HEK293 (cell line): ENCODE measurements around the gene PTPRN2.
A peak's percentile ranks its signal among the peaks of the same experiment; 100 is the strongest.

Source experiments
- CTCF ChIA-PET: fragments of 350-600 bp; formaldehyde crosslinking; extraction: SDS; loops from one replicate; lab custom pipeline; 2021; ENCODE audit warnings: antibody characterized with exemption; lab: Yijun Ruan, JAX
- POLR2A ChIA-PET: fragments of 300-600 bp; formaldehyde crosslinking; extraction: SDS; loops from one replicate; lab custom pipeline; 2020; ENCODE audit warnings: antibody characterized with exemption, inconsistent platforms; lab: Yijun Ruan, JAX
- H3K27ac ChIP-seq: fragments of 200-500 bp; sonication (Bioruptor generic); 2 replicates; pipeline ENCODE4 v1.5.1; 2014; ENCODE audit warnings: low read depth, low read length, control low read depth, inconsistent platforms; ENCODE audit errors: extremely low read depth
- H3K36me3 ChIP-seq, 2 experiments: fragments of 200-500 bp in 1 of 2; sonication (Bioruptor generic) in 1 of 2; 1 replicate in 1 of 2; 2 replicates in 1 of 2; pipeline ENCODE4 v1.5.1; 2014 to 2017; ENCODE audit warnings: inconsistent platforms in 2 of 2, low read length in 2 of 2; ENCODE audit not compliant: control insufficient read depth in 2 of 2, insufficient read depth in 1 of 2
- H3K4me1 ChIP-seq: fragments of 200-500 bp; sonication (Bioruptor generic); 2 replicates; pipeline ENCODE4 v1.5.1; 2014; ENCODE audit warnings: mild to moderate bottlenecking, low read length, inconsistent platforms; ENCODE audit not compliant: control insufficient read depth, insufficient read depth
- H3K4me3 ChIP-seq: 2 replicates; pipeline ENCODE4 v1.5.1; 2011; ENCODE audit warnings: low read depth, mild to moderate bottlenecking, control low read depth, low read length, moderate library complexity
- H3K9me3 ChIP-seq: fragments of 200-500 bp; sonication (Bioruptor generic); 2 replicates; pipeline ENCODE4 v1.5.1; 2014; ENCODE audit warnings: low read depth, low read length, inconsistent platforms; ENCODE audit not compliant: control insufficient read depth, insufficient read depth
- GLI4 ChIP-seq: fragments of 450-650 bp; formaldehyde crosslinking; IDR thresholded peaks from 2 replicates; pipeline ENCODE4 v1.5.1; 2016; ENCODE audit warnings: missing biosample characterization, missing genetic modification characterization
- KLF10 ChIP-seq: fragments of 450-650 bp; IDR thresholded peaks from 2 replicates; pipeline ENCODE4 v1.5.1; 2018; ENCODE audit warnings: missing biosample characterization, mild to moderate bottlenecking, missing genetic modification characterization
- KLF9 ChIP-seq: fragments of 450-650 bp; formaldehyde crosslinking; IDR thresholded peaks from 2 replicates; pipeline ENCODE4 v1.5.1; 2016; ENCODE audit warnings: missing biosample characterization, missing genetic modification characterization, low read depth
- MZF1 ChIP-seq: fragments of 450-650 bp; formaldehyde crosslinking; IDR thresholded peaks from 2 replicates; pipeline ENCODE4 v1.5.1; 2017; ENCODE audit warnings: missing biosample characterization, missing genetic modification characterization, borderline replicate concordance
- SCRT1 ChIP-seq: fragments of 450-650 bp; formaldehyde crosslinking; IDR thresholded peaks from 2 replicates; pipeline ENCODE4 v1.5.1; 2016; ENCODE audit warnings: missing biosample characterization, missing genetic modification characterization, borderline replicate concordance
- SCRT2 ChIP-seq: fragments of 450-650 bp; formaldehyde crosslinking; IDR thresholded peaks from 2 replicates; pipeline ENCODE4 v1.5.1; 2016; ENCODE audit warnings: missing biosample characterization, missing genetic modification characterization
- SETDB1 ChIP-seq: IDR thresholded peaks from one replicate; pipeline ENCODE4 v1.6.1; 2017; ENCODE audit warnings: mild to moderate bottlenecking, low read length, moderate library complexity, mixed read lengths; ENCODE audit not compliant: insufficient read length
- SP3 ChIP-seq: fragments of 450-650 bp; formaldehyde crosslinking; IDR thresholded peaks from 2 replicates; pipeline ENCODE4 v1.5.1; 2016; ENCODE audit warnings: missing biosample characterization, missing genetic modification characterization
- TRIM28 ChIP-seq: IDR thresholded peaks from 2 replicates; pipeline ENCODE4 v1.6.1; 2011; ENCODE audit warnings: low read length, control low read depth, borderline replicate concordance
- ZNF239 ChIP-seq: fragments of 450-650 bp; formaldehyde crosslinking; IDR thresholded peaks from 2 replicates; pipeline ENCODE4 v1.5.1; 2016; ENCODE audit warnings: missing biosample characterization, missing genetic modification characterization
- ZNF398 ChIP-seq: fragments of 450-650 bp; formaldehyde crosslinking; IDR thresholded peaks from 2 replicates; pipeline ENCODE4 v1.5.1; 2017; ENCODE audit warnings: missing biosample characterization, missing genetic modification characterization
- ZNF433 ChIP-seq: fragments of 450-650 bp; formaldehyde crosslinking; IDR thresholded peaks from 2 replicates; pipeline ENCODE4 v1.5.1; 2016; ENCODE audit warnings: missing biosample characterization, missing genetic modification characterization, low read depth
- ZNF514 ChIP-seq: fragments of 450-650 bp; formaldehyde crosslinking; IDR thresholded peaks from 2 replicates; pipeline ENCODE4 v1.5.1; 2016; ENCODE audit warnings: missing biosample characterization, missing genetic modification characterization
- ZNF544 ChIP-seq: fragments of 450-650 bp; formaldehyde crosslinking; IDR thresholded peaks from 2 replicates; pipeline ENCODE4 v1.5.0; 2017; ENCODE audit warnings: missing biosample characterization, missing genetic modification characterization
- TF ChIP-seq, protein P1 (sequence below): fragments of 450-650 bp; formaldehyde crosslinking; IDR thresholded peaks from 2 replicates; pipeline ENCODE4 v1.5.1; 2016; ENCODE audit warnings: missing biosample characterization, missing genetic modification characterization
- TF ChIP-seq, protein P2 (sequence below): fragments of 450-650 bp; formaldehyde crosslinking; IDR thresholded peaks from 2 replicates; pipeline ENCODE4 v1.5.1; 2016; ENCODE audit warnings: missing biosample characterization, missing genetic modification characterization, low read depth
- TF ChIP-seq, protein P3 (sequence below): fragments of 450-650 bp; formaldehyde crosslinking; IDR thresholded peaks from 2 replicates; pipeline ENCODE4 v1.5.1; 2016; ENCODE audit warnings: missing biosample characterization, missing genetic modification characterization

The PTPRN2 gene

GRCh38 chr7:158495216-158495615 is 92.4 kb downstream of the PTPRN2 start:
- H3K36me3 ChIP-seq, result no peaks in the 10 kb centered on the region
- no peak overlapping the region for H3K27ac ChIP-seq
- no peak overlapping the region for H3K4me3 ChIP-seq
- CTCF ChIA-PET, result interaction anchor here (0.8 kb wide), 1 partner anchor 631 kb away, joined by 3 read pairs; no protein-coding TSS in a partner anchor
- no peaks in the 10 kb centered on the region for H3K4me1 ChIP-seq
- no peaks in the 10 kb centered on the region for H3K9me3 ChIP-seq
- TF ChIP-seq, protein P1, sequence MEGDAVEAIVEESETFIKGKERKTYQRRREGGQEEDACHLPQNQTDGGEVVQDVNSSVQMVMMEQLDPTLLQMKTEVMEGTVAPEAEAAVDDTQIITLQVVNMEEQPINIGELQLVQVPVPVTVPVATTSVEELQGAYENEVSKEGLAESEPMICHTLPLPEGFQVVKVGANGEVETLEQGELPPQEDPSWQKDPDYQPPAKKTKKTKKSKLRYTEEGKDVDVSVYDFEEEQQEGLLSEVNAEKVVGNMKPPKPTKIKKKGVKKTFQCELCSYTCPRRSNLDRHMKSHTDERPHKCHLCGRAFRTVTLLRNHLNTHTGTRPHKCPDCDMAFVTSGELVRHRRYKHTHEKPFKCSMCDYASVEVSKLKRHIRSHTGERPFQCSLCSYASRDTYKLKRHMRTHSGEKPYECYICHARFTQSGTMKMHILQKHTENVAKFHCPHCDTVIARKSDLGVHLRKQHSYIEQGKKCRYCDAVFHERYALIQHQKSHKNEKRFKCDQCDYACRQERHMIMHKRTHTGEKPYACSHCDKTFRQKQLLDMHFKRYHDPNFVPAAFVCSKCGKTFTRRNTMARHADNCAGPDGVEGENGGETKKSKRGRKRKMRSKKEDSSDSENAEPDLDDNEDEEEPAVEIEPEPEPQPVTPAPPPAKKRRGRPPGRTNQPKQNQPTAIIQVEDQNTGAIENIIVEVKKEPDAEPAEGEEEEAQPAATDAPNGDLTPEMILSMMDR, result peak; percentile 6; the same call in 1 of the 2 replicates
- no peak for TF ChIP-seq SP3 (tag by site-specific recombination)
- POLR2A ChIA-PET, result no interaction called here

GRCh38 chr7:158494643-158495042 is 93.0 kb downstream of the PTPRN2 start:
- no peaks in the 10 kb centered on the region for H3K36me3 ChIP-seq
- H3K9me3 ChIP-seq, result no peaks in the 10 kb centered on the region

GRCh38 chr7:158494162-158494586 is 93.4 kb downstream of the PTPRN2 start:
- TF ChIP-seq SCRT1 (tag by site-specific recombination) (peak; percentile 85), ZNF398 (tag by site-specific recombination) (no peak), TRIM28 (no peak; the same call in 1 of the 2 replicates), SCRT2 (tag by site-specific recombination) (peak; percentile 95)
- Histone ChIP-seq H3K9me3 (no peaks in the 10 kb centered on the region), H3K4me1 (no peaks in the 10 kb centered on the region)

More at GRCh38 chr7:158494643-158495042, 93.0 kb downstream of the PTPRN2 start:
- CTCF ChIA-PET, result interaction anchor here (0.6 to 0.7 kb wide), 2 partner anchors 157 to 376 kb away, joined by 3 to 4 read pairs; no protein-coding TSS in a partner anchor
- Histone ChIP-seq H3K4me3 (no peak overlapping the region), H3K27ac (no peak overlapping the region), H3K4me1 (no peaks in the 10 kb centered on the region)
- POLR2A ChIA-PET, result no interaction called here
- TF ChIP-seq SCRT1 (tag by site-specific recombination) (no peak; the same call in 1 of the 2 replicates), GLI4 (tag by site-specific recombination) (no peak), SETDB1 (no peak), ZNF544 (tag by site-specific recombination) (no peak), SCRT2 (tag by site-specific recombination) (peak; percentile 56)

DNA sequence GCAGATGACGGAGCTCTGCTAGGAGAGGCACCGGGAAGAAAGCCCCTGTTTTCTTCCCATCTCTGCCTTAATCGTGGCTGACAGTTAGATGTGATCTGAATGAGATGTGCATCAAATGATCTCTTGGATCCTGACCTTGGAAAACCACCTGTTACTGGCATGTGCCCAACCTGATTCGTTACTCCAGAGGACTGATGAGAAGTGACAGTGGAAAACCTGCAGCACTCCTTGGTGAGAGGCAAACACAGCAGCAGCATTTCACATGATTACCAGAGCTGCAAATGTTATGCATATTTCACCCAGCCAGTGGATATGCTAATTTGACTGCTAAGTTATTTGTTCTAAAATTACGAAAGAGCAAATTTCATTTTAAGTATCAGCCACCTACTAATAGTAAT is 95.3 kb downstream of the PTPRN2 start:
- POLR2A ChIA-PET, result no interaction called here
- H3K27ac ChIP-seq, result no peak overlapping the region
- H3K4me3 ChIP-seq, result no peak overlapping the region
- H3K9me3 ChIP-seq, result no peaks in the 10 kb centered on the region
- CTCF ChIA-PET, result no interaction called here
- H3K36me3 ChIP-seq, result no peaks in the 10 kb centered on the region
- H3K4me1 ChIP-seq, result no peaks in the 10 kb centered on the region
- no peak for TF ChIP-seq ZNF239 (tag by site-specific recombination)
- TF ChIP-seq, protein P2, sequence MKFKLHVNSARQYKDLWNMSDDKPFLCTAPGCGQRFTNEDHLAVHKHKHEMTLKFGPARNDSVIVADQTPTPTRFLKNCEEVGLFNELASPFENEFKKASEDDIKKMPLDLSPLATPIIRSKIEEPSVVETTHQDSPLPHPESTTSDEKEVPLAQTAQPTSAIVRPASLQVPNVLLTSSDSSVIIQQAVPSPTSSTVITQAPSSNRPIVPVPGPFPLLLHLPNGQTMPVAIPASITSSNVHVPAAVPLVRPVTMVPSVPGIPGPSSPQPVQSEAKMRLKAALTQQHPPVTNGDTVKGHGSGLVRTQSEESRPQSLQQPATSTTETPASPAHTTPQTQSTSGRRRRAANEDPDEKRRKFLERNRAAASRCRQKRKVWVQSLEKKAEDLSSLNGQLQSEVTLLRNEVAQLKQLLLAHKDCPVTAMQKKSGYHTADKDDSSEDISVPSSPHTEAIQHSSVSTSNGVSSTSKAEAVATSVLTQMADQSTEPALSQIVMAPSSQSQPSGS (tag by site-specific recombination), result no peak
- TF ChIP-seq MZF1, result no peak
- TF ChIP-seq, protein P3, sequence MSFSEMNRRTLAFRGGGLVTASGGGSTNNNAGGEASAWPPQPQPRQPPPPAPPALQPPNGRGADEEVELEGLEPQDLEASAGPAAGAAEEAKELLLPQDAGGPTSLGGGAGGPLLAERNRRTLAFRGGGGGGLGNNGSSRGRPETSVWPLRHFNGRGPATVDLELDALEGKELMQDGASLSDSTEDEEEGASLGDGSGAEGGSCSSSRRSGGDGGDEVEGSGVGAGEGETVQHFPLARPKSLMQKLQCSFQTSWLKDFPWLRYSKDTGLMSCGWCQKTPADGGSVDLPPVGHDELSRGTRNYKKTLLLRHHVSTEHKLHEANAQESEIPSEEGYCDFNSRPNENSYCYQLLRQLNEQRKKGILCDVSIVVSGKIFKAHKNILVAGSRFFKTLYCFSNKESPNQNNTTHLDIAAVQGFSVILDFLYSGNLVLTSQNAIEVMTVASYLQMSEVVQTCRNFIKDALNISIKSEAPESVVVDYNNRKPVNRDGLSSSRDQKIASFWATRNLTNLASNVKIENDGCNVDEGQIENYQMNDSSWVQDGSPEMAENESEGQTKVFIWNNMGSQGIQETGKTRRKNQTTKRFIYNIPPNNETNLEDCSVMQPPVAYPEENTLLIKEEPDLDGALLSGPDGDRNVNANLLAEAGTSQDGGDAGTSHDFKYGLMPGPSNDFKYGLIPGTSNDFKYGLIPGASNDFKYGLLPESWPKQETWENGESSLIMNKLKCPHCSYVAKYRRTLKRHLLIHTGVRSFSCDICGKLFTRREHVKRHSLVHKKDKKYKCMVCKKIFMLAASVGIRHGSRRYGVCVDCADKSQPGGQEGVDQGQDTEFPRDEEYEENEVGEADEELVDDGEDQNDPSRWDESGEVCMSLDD (tag by site-specific recombination), result no peak
- TF ChIP-seq ZNF398 (tag by site-specific recombination), result no peak
- TF ChIP-seq ZNF514, result no peak
- no peak for TF ChIP-seq KLF9 (tag by site-specific recombination)
- TF ChIP-seq ZNF433 (tag by site-specific recombination), result no peak
- no peak for TF ChIP-seq KLF10 (tag by site-specific recombination)

More at GRCh38 chr7:158494162-158494586, 93.4 kb downstream of the PTPRN2 start:
- no peaks in the 10 kb centered on the region for H3K36me3 ChIP-seq
- no peak overlapping the region for H3K4me3 ChIP-seq
- POLR2A ChIA-PET, result no interaction called here
- CTCF ChIA-PET, result interaction anchor here (0.6 to 0.7 kb wide), 2 partner anchors 157 to 376 kb away, joined by 3 to 4 read pairs; no protein-coding TSS in a partner anchor
- no peak overlapping the region for H3K27ac ChIP-seq
